HL-60 (cell line): ENCODE results near the gene BOD1L1.

ENCODE experiments used
- DNase-seq, 2 experiments: peaks; one replicate each; pipeline ENCODE4 v3.0.0-alpha.2; 2010 to 2020; ENCODE audit warnings: low read depth in 1 of 2, low spot score in 1 of 2
- H3K27ac ChIP-seq: fragments of 250-450 bp; sonication (Bioruptor Pico); replicated peaks from 2 replicates; pipeline ENCODE4 v1.5.1; 2020; ENCODE audit warnings: mild to moderate bottlenecking, moderate library complexity
- H3K27me3 ChIP-seq: fragments of 250-450 bp; sonication (Bioruptor Pico); 2 replicates; pipeline ENCODE4 v1.5.1; 2021; ENCODE audit warnings: mild to moderate bottlenecking, moderate library complexity; ENCODE audit not compliant: insufficient read depth, poor library complexity, severe bottlenecking
- H3K4me3 ChIP-seq: replicated peaks from 2 replicates; pipeline ENCODE4 v1.5.1; 2011; ENCODE audit warnings: mild to moderate bottlenecking, control low read depth, low read length; ENCODE audit not compliant: insufficient read depth
- GABPA ChIP-seq: IDR thresholded peaks from 2 replicates; pipeline ENCODE4 v1.6.1; 2012; ENCODE audit warnings: low read depth
- POLR2AphosphoS5 ChIP-seq: IDR thresholded peaks from 2 replicates; pipeline ENCODE4 v1.6.1; 2012; ENCODE audit warnings: low read depth
- SPI1 ChIP-seq: IDR thresholded peaks from 2 replicates; pipeline ENCODE4 v1.6.1; 2012; ENCODE audit warnings: low read depth, mild to moderate bottlenecking, borderline replicate concordance
- TF ChIP-seq, protein P1 (sequence below): IDR thresholded peaks from 2 replicates; pipeline ENCODE4 v1.6.1; 2012; ENCODE audit warnings: low read depth; ENCODE audit not compliant: insufficient replicate concordance
- TF ChIP-seq, protein P2 (sequence below): IDR thresholded peaks from one replicate; pipeline ENCODE4 v1.5.1; 2011; ENCODE audit warnings: low read length, control low read depth, inconsistent platforms; ENCODE audit not compliant: insufficient read depth

Gene BOD1L1

DNA sequence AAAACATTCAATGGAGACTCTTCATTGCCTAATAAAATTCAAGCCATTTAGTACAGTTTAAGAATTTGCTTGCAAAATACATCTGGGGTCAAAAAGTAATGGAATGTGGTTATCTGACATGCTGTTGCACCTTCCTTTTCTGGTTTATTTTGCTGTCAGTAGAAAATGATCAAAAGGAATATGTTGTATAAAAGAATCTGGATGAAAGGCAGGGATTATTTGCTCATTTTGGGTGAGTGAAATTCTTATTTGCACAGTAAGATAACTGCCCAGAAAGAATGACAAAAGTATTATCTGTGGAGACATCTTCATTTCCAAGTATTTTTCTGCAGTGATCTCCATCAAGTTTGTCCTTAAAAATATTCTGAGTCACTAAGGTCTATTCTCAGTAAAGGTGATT lies 30.4 kb downstream of the BOD1L1 start:
- no peak overlapping the region for H3K27ac ChIP-seq
- DNase-seq, result no peak

DNA sequence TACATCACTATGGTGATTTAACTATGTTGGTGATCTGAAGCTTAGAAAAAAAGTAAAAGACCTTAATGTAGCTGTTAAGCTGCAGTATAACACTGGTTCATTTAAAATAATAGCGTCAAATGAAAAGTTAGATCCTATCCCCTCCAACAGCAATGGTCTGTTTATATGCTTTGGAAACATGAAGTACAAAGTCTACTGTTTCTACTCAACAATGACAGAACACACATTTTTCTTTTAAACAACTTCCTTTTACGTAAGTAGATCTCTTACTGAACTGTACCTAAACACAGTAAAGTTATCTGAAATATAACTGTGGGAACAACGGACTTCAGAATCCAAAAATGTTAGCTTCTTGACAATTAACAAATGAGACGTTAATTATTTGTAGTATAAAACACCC lies 35.3 kb downstream of the BOD1L1 start:
- Histone ChIP-seq H3K4me3 (no peak overlapping the region), H3K27ac (no peak overlapping the region), H3K27me3 (no peaks in the 10 kb centered on the region)
- TF ChIP-seq GABPA (no peak), POLR2AphosphoS5 (no peak), SPI1 (no peak)
- TF ChIP-seq, protein P1, sequence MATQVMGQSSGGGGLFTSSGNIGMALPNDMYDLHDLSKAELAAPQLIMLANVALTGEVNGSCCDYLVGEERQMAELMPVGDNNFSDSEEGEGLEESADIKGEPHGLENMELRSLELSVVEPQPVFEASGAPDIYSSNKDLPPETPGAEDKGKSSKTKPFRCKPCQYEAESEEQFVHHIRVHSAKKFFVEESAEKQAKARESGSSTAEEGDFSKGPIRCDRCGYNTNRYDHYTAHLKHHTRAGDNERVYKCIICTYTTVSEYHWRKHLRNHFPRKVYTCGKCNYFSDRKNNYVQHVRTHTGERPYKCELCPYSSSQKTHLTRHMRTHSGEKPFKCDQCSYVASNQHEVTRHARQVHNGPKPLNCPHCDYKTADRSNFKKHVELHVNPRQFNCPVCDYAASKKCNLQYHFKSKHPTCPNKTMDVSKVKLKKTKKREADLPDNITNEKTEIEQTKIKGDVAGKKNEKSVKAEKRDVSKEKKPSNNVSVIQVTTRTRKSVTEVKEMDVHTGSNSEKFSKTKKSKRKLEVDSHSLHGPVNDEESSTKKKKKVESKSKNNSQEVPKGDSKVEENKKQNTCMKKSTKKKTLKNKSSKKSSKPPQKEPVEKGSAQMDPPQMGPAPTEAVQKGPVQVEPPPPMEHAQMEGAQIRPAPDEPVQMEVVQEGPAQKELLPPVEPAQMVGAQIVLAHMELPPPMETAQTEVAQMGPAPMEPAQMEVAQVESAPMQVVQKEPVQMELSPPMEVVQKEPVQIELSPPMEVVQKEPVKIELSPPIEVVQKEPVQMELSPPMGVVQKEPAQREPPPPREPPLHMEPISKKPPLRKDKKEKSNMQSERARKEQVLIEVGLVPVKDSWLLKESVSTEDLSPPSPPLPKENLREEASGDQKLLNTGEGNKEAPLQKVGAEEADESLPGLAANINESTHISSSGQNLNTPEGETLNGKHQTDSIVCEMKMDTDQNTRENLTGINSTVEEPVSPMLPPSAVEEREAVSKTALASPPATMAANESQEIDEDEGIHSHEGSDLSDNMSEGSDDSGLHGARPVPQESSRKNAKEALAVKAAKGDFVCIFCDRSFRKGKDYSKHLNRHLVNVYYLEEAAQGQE, result no peak
- TF ChIP-seq, protein P2, sequence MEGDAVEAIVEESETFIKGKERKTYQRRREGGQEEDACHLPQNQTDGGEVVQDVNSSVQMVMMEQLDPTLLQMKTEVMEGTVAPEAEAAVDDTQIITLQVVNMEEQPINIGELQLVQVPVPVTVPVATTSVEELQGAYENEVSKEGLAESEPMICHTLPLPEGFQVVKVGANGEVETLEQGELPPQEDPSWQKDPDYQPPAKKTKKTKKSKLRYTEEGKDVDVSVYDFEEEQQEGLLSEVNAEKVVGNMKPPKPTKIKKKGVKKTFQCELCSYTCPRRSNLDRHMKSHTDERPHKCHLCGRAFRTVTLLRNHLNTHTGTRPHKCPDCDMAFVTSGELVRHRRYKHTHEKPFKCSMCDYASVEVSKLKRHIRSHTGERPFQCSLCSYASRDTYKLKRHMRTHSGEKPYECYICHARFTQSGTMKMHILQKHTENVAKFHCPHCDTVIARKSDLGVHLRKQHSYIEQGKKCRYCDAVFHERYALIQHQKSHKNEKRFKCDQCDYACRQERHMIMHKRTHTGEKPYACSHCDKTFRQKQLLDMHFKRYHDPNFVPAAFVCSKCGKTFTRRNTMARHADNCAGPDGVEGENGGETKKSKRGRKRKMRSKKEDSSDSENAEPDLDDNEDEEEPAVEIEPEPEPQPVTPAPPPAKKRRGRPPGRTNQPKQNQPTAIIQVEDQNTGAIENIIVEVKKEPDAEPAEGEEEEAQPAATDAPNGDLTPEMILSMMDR, result no peak
- DNase-seq, result no peak

More for the DNA sequence above, 30.4 kb downstream of the BOD1L1 start:
- no peaks in the 10 kb centered on the region for H3K27me3 ChIP-seq
- no peak overlapping the region for H3K4me3 ChIP-seq
- no peak for TF ChIP-seq GABPA
- TF ChIP-seq, protein P1, result no peak
- no peak for TF ChIP-seq POLR2AphosphoS5
- no peak for TF ChIP-seq SPI1
- TF ChIP-seq, protein P2, result no peak

DNA sequence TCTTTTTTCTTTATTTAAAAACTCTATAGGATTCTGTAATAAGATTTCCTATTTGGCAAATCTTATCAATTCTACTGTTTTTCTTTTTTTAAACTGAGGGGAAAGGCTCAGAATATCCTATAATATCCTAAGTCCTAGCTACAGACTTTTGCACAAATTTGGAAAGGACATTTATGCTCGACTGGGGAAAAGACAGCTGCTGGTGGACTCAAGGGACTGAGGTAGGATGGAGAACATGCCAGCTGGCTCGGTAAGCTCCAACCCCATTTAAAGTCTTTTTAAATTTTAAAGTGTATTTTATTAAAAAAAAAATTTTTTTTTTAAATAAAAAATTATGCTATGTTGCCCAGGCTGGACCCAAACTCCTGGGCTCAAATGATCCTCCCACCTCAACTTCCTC lies 36.8 kb downstream of the BOD1L1 start:
- TF ChIP-seq SPI1, result no peak
- TF ChIP-seq, protein P2, result no peak
- TF ChIP-seq, protein P1, result no peak
- H3K27ac ChIP-seq, result no peak overlapping the region
- H3K27me3 ChIP-seq, result no peaks in the 10 kb centered on the region
- DNase-seq, result no peak
- H3K4me3 ChIP-seq, result no peak overlapping the region
